Measurements from ENCODE around the gene DPP6. TPM values are rescaled to one million over a fixed set of nuclear protein-coding genes. Genes with fewer than 3 reads are reported as not detected.

Gene DPP6
- total RNA-seq, 1 experiment from 2014 or later, result not detected

DNA sequence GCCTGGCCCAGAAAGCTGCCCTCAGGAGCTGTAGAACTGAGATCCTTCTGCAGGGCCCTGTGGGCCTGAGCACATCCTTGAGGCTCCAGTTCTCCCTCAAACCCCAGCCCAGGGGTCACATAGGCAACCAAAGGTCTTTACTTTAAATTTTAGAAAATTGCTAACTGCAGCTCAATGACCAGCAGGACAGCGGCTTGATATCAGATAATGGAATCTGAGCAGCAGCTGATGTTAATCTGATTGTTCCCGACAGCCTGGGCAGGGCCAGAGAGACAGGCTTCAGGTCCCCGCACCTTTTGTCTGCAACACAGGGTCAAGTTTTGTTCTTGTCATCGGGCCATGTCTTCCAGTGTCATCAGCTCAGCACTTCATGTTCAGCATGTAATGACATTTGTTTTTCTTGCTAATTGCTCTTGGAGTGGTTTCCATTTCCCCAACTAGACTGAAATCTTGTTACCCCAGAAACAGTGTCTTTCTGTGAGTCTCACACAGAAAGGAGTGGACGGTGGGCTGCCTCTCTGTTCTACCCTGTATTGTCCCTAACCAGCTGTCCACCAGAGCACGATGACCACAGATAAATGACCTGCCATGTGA, 859.8 kb downstream of the DPP6 start:
- H3K27ac Mint-ChIP-seq, result no peak overlapping the region
- H3K36me3 Mint-ChIP-seq, result peaks cover 35% of the 10 kb centered on the region
- DNase-seq (ENCODE audit: low spot score) (no peak), ATAC-seq (no peak)
- TF ChIP-seq SP1 (CRISPR knock-in tag; conservative IDR thresholded peaks at IDR 0.05) (no peak), HMGA2 (CRISPR knock-in tag; IDR thresholded peaks at IDR 0.05) (no peak)
- ChIA-PET POLR2A (no interaction called here), CTCF (no interaction called here)
- H3K4me3 Mint-ChIP-seq, result no peak overlapping the region
- peaks cover 42% of the 10 kb centered on the region for H3K9me3 Mint-ChIP-seq
- peaks cover 4% of the 10 kb centered on the region for H3K4me1 Mint-ChIP-seq
- peaks cover 44% of the 10 kb centered on the region for H3K27me3 Mint-ChIP-seq (ENCODE audit: low read depth)

DNA sequence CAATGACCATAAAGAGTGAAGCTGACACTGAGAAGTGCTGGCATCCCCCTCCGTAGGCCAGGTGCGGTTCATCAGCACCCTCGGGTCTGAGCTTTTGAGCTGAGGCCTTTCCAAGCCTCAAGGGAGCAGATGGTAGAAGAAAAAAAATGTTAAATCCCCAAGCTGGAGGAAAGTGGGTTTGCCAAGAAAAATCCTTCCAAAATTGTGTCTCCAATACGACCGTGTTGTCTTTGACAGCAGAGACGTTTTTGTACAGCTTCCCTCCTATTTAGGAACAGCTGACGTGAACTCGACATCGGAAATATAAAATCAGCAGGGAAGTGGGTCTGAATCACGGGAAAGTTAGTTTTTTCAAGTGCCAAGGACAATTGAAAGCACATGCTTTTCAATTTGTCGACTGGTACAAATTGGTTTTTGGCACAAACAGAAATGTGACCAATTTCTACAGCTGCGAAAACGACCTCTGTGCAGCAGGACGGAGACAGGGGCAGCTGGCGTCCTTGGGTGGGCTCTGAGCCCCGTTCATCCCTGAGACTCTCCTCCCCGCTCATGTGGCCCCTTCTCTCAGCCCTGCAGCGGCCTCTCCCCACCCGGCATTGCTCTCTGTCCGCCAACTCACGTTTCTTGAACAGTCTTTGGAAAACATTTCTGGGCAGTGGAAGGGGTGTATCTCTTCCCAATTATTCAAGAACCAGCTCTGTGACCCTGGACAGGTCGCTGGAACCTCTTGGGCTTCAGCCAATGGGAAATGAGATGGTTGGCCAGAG, 860.9 kb downstream of the DPP6 start:
- peaks cover 27% of the 10 kb centered on the region for H3K36me3 Mint-ChIP-seq
- H3K9me3 Mint-ChIP-seq, result peaks cover 38% of the 10 kb centered on the region
- ATAC-seq (no peak), DNase-seq (ENCODE audit: low spot score) (no peak)
- ChIA-PET POLR2A (no interaction called here), CTCF (interaction anchor here (0.6 to 3.6 kb wide), 13 partner anchors 10 to 1349 kb away, joined by 3 to 42 read pairs (median 6); partner anchors contain the start of gene HTR5A)
- no peak overlapping the region for H3K4me3 Mint-ChIP-seq
- TF ChIP-seq NR2C2 (CRISPR knock-in tag; IDR thresholded peaks at IDR 0.05) (no peak), SMAD3 (CRISPR knock-in tag; IDR thresholded peaks at IDR 0.05; ENCODE audit: borderline replicate concordance) (no peak), TCF7 (CRISPR knock-in tag; IDR thresholded peaks at IDR 0.05; ENCODE audit: low read depth) (no peak), FOXP1 (CRISPR knock-in tag; IDR thresholded peaks at IDR 0.05; ENCODE audit: borderline replicate concordance) (no peak), TP53 (CRISPR knock-in tag; IDR thresholded peaks at IDR 0.05) (no peak), ZNF423 (CRISPR knock-in tag; IDR thresholded peaks at IDR 0.05) (no peak), ZNF232 (CRISPR knock-in tag; IDR thresholded peaks at IDR 0.05) (no peak)
- TF ChIP-seq, protein P1, sequence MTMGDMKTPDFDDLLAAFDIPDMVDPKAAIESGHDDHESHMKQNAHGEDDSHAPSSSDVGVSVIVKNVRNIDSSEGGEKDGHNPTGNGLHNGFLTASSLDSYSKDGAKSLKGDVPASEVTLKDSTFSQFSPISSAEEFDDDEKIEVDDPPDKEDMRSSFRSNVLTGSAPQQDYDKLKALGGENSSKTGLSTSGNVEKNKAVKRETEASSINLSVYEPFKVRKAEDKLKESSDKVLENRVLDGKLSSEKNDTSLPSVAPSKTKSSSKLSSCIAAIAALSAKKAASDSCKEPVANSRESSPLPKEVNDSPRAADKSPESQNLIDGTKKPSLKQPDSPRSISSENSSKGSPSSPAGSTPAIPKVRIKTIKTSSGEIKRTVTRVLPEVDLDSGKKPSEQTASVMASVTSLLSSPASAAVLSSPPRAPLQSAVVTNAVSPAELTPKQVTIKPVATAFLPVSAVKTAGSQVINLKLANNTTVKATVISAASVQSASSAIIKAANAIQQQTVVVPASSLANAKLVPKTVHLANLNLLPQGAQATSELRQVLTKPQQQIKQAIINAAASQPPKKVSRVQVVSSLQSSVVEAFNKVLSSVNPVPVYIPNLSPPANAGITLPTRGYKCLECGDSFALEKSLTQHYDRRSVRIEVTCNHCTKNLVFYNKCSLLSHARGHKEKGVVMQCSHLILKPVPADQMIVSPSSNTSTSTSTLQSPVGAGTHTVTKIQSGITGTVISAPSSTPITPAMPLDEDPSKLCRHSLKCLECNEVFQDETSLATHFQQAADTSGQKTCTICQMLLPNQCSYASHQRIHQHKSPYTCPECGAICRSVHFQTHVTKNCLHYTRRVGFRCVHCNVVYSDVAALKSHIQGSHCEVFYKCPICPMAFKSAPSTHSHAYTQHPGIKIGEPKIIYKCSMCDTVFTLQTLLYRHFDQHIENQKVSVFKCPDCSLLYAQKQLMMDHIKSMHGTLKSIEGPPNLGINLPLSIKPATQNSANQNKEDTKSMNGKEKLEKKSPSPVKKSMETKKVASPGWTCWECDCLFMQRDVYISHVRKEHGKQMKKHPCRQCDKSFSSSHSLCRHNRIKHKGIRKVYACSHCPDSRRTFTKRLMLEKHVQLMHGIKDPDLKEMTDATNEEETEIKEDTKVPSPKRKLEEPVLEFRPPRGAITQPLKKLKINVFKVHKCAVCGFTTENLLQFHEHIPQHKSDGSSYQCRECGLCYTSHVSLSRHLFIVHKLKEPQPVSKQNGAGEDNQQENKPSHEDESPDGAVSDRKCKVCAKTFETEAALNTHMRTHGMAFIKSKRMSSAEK (CRISPR knock-in tag; IDR thresholded peaks at IDR 0.05; ENCODE audit: borderline replicate concordance), result no peak
- TF ChIP-seq, protein P2, sequence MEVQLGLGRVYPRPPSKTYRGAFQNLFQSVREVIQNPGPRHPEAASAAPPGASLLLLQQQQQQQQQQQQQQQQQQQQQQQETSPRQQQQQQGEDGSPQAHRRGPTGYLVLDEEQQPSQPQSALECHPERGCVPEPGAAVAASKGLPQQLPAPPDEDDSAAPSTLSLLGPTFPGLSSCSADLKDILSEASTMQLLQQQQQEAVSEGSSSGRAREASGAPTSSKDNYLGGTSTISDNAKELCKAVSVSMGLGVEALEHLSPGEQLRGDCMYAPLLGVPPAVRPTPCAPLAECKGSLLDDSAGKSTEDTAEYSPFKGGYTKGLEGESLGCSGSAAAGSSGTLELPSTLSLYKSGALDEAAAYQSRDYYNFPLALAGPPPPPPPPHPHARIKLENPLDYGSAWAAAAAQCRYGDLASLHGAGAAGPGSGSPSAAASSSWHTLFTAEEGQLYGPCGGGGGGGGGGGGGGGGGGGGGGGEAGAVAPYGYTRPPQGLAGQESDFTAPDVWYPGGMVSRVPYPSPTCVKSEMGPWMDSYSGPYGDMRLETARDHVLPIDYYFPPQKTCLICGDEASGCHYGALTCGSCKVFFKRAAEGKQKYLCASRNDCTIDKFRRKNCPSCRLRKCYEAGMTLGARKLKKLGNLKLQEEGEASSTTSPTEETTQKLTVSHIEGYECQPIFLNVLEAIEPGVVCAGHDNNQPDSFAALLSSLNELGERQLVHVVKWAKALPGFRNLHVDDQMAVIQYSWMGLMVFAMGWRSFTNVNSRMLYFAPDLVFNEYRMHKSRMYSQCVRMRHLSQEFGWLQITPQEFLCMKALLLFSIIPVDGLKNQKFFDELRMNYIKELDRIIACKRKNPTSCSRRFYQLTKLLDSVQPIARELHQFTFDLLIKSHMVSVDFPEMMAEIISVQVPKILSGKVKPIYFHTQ (CRISPR knock-in tag; IDR thresholded peaks at IDR 0.05), result no peak
- TF ChIP-seq, protein P3, sequence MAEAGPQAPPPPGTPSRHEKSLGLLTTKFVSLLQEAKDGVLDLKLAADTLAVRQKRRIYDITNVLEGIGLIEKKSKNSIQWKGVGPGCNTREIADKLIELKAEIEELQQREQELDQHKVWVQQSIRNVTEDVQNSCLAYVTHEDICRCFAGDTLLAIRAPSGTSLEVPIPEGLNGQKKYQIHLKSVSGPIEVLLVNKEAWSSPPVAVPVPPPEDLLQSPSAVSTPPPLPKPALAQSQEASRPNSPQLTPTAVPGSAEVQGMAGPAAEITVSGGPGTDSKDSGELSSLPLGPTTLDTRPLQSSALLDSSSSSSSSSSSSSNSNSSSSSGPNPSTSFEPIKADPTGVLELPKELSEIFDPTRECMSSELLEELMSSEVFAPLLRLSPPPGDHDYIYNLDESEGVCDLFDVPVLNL (CRISPR knock-in tag; IDR thresholded peaks at IDR 0.05; ENCODE audit: borderline replicate concordance, low read depth), result no peak
- peaks cover 35% of the 10 kb centered on the region for H3K27me3 Mint-ChIP-seq (ENCODE audit: low read depth)
- H3K27ac Mint-ChIP-seq, result no peak overlapping the region
- H3K4me1 Mint-ChIP-seq, result peaks cover 4% of the 10 kb centered on the region
